HG03139 (cell line): ENCODE results near the gene IMP4.

ENCODE experiments used
- ATAC-seq: cut with Tn5 transposase; IDR thresholded peaks from one replicate; pipeline ENCODE4 v1.9.1; 2021; ENCODE audit not compliant: unreplicated experiment

IMP4 gene

DNA sequence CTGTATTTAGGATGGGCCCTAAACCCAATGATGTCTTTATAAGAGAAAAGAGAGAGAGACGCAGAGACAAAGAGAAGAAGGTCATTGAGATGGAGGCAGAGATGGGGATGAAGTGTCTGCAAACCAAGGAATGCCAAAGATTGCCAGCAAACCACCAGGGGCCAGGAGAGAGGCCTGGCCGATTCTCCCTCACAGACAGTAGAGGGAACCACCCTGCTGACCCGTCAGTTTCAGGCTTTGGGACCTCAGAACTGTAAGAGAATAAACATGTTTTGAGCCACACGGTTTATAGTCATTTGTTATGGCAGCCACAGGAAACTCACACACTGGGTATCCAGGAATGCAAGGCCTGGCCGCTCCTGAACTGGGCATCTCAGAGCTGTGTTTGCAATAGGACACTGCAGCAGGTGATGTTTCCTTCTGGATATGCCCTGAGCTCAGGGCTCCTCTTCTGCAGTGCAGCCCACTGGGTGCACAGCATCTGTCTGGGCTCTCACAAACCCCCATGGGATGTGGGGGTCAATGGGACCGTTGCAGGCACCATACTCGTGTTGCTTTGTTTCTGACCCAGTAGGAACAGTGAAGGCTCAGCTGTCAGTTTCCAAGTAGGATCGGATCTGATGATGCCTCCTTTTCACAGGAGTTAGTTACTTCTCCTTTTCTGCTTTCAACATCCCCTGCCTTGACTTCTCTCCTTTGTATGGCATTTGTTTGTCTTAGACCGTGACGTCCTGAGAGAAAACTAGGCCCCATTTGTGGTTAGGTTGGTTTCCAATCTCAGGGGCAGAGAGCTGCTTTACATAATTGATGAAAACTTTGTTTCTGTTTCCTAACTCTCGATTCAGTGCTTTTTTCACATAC lies 34.0 kb downstream of the IMP4 start:
- ATAC-seq, result peak; percentile 42

DNA sequence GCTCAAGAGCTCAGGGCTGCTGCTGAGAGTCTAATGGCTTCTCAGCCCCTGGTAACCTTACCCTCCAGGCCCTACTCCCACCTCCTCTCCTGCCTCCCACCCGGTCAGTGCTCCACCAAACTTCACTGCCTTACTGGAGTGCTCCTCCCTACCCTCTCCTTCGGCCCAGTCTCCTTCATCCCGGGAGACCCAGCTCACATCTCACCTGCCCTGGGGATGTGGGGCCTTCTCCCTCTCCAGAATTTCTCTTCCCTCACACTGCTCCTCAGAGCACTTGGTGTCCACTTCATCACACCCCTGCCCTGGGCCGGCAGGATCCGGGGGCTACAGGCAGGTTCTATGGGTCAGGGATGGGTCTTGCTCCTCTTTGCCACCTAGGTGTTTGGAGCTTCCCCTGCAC lies 34.8 kb downstream of the IMP4 start:
- no peak for ATAC-seq

DNA sequence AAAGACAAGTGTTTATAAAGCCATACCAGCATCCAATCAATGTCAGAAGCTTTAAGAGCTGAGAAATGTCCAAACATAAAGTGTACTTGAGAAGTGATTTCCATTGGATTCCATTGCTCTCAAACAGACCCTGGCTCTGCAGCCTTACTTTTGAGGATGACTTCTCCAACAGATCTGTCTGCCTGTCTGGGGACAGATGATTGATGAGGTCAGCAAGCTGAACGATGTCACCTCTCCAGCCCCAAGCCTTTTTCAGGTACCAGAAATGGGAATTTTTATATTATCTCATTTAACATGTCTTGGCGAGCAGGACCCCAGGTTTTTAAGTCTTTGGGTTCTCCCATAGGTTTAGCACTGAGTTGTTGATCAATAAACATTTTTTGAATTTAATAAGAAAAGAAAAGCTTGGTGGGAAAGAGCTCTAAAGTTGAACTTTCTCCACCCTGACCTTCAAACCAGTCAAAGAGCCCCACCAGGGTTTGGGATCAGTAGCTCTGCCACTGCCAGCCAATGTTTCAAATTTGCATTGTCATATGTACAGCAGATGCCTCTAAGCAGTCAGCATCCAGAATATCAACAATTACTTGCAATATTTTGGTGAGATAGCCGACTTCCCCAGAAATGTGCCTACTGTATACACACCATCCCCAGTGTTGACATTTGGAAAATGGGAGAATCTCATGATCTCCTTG lies 35.7 kb downstream of the IMP4 start:
- ATAC-seq, result no peak

DNA sequence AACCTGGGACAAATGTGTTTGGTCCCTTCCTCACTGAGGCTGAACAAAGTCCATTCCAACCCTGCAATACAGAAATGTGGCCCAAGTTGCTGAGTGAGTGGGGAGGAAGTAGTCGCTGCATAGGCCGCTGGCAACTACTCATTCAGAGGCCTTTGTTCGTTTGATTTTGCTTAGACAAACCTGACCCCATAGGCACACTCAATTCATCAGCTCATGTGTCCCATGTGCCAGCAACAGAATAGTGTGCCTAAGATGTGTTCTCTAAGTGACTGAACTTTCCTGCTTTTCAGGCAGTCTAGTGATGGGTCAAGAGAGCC lies 36.2 kb downstream of the IMP4 start:
- no peak for ATAC-seq

DNA sequence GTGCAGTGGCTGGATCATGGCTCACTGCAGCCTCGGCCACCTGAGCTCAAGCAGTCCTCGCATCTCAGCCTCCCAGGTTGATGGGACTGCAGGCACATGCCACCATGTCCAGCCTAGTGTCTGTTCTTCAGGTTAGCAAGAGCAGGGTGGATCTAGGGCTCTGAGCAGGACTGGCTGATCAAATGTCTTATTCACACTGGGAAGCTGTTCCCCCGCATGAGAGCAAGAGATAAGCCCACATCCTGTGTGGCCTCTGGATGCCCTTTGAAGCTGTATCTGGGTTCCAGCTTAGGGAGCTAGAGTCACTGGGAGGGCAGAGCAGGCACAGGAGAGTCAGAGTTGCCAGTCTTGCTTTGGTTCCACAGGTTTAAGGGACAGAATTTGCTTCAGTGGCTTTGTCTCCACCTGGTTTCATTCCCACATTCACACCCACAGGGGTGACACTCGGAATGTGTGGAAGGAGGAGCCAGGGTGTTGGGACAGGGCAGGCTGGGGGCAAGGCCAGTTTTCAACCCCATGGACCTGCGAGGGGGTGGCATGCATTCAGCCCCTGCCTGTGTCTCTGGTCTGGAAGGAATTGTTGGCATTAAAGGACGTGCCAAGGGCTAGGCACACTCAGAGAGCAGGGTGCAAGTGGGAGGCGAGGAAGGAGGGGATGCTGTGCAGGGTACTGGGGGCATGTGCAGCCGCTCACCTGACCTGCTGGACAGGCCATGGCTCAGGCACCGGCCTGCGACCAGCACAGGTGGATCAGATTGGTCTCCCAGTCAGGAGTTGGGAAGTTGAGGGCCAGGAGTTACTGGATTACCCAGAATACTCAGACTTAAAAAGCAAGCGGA lies 37.6 kb downstream of the IMP4 start:
- ATAC-seq, result no peak

DNA sequence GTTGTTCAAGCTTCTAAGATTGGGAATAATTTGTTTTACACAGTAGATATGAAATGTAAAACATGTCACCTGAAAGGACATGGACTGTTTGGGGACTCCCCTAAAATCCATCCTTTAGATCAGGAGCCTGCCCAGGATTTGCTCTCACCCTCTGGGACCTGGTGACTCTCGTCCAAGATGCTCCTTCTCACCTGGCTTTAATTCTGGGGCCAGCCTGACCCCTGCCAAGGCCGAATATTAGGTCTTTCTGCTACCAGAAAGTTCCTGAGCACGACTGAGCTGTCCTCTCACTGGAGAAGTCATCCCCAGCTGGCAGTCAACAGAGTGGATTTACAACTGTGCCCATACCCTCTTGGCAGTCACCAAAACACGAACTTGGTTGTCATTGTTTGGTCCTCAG lies 38.4 kb downstream of the IMP4 start:
- ATAC-seq, result no peak

DNA sequence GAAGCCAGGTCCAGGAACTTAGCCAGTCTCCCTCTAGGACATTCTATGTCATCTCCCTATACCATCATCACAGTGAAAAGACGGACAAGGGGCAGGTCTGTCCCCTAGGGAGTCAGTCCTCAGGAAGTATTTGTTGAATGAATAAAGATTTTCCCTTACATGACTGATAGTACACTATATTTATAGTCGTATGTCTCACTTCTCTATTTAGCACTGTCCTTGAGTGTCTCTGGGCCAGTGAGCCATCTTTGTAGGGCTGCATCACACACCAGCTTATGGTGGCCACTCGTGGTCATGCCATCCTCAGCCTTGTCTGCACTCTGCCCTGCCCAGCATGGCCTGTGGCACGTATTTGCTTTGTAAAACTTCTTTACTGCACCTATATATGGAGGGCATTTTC lies 38.9 kb downstream of the IMP4 start:
- no peak for ATAC-seq

DNA sequence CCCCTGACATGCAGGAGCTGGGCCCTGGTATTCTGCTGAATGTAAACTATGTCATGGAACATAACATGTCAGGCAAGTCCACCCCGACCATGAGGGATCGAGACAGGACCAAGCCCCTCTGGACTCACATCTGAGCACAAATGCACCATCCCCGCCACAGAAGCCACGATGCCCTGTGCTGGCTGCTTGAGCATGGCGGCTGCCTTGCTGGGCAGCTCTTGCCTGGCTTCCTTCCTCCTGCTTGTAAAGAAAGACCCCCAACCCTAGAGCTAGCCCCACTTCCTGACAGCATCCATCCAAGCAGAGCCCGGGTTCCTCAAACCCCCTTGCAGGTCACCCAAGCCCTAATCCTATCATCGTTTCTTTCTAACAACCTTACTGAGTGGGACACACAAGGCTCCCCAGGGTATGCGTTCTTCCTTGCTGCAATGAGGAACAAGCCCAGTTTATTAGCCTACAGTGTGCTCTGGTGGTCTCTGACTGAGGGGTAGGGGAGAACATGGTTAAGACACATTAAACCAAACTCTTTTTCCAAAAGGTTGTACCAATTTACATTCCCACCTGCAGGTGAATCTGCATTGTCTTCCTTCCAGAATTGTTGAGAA lies 39.7 kb downstream of the IMP4 start:
- ATAC-seq, result no peak

DNA sequence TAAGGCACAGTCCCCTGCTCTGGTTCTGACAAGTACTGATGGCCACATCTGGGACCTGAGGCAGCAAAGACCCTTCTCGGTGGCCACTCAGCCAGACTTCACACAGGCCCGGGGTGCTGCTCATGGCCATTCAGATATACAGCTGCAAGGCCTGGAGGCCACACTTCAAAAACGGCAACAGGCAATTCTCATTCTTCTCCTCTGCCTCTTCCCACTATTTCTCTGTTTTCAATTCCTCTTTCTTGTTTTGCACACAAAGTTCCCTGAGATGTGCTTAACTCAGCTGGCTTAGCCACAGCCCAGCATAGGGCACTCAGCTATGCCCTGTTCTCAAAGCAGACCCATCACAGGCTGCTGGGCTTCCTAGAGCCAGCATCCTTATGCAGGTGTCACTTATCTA lies 43.0 kb downstream of the IMP4 start:
- no peak for ATAC-seq

DNA sequence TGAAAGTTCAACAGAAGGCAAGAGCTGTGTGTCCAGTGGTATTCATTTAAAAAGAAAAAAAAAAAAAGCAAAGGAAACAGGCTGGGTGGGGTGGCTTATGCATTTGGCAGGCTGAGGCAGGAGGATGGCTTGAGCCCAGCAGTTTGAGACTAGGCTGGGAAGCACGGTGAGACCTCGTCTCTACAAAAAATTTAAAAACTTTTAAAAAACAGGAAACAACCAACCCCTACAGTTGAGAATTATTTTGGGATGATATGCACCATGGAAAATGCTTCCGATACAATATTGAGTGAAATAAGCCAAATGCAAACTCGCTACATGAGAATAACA lies 44.3 kb downstream of the IMP4 start:
- ATAC-seq, result no peak

DNA sequence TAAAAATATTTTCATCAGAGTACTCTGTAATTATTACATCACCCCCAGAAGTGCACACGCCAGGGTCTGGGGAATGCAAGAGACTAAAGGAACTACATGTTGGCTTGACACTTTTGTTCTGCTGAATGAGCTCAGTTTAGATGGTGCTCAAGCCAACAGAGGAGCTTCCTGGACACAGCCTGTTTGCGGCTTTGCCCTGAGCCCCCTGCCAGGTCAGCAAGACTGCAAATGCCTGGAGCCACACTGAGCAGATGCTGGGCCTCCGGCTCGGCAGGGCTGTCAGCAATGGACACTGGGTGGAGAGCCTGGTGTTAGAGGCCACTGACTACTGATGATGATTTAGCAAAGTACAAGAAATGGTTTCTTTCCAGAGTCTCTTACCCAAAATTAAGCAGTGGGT lies 45.1 kb downstream of the IMP4 start:
- no peak for ATAC-seq

DNA sequence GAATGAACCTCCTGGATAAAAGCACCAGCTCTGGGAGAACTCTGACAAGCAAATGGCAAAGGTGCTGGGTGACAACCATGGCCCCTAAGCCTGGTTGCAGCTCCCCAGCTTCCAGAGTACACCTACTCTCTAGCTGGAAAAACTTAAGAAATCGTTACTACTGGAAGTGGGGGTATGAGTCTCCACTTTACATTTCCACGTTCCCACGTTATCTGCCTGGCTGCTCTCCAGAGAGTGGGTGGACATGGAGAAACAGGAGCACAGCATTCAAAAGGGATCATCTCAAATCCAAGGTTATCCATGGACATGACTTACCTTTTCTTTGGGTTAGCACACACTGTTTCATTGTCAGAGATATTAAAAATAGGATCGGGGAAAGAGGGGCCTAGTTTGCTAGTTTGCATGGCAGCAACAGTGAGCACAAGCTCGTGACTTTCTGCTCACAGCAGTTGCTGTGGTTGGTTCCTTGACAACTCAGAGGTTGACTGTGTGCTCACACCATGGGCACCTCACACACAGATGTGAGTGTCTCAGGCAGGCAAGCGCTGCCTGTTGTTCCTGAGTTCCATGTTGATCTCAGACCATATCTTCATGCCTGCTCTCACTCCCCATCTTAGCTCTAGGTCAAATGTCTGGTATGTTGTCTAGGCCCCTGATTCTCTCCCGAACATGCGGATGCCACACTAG lies 45.7 kb downstream of the IMP4 start:
- ATAC-seq, result no peak

DNA sequence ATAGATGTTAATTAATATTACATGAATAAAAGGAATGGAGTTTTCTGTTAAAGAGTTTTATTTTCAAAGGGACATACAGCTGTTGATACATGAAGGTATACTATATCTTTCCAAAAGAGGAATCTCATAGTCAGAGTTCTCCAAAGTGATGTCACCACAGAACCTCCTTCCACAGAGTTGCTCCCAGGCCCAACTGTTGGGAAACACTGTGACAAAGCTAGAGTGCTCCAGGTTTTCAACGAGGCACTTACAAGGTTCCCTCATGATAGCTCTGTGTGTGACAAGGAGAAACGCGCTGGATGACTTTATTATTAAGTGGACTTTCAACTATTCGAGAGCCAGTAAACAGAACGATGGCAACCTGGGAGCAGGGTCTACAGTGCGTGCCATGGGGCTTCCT lies 46.7 kb downstream of the IMP4 start:
- no peak for ATAC-seq

DNA sequence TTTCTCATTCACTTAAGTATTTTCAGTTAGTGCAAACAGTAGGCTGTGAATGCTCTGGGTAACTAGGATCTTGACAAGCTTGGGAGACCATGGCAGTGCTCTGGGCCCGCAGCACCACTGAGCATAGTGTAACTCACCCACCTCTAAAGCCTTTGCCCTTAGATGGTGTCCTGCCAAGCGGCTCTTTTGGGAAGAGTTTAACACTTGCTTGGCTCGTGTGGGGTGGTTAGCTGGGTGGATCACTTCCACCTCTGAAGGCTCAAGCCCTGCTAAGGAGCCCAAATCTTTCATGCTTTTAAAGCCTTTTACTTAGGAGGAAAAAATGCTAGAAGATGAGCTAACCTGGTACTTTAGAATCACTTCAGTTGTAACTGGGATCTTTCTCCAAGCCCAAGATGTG lies 47.1 kb downstream of the IMP4 start:
- ATAC-seq, result no peak

DNA sequence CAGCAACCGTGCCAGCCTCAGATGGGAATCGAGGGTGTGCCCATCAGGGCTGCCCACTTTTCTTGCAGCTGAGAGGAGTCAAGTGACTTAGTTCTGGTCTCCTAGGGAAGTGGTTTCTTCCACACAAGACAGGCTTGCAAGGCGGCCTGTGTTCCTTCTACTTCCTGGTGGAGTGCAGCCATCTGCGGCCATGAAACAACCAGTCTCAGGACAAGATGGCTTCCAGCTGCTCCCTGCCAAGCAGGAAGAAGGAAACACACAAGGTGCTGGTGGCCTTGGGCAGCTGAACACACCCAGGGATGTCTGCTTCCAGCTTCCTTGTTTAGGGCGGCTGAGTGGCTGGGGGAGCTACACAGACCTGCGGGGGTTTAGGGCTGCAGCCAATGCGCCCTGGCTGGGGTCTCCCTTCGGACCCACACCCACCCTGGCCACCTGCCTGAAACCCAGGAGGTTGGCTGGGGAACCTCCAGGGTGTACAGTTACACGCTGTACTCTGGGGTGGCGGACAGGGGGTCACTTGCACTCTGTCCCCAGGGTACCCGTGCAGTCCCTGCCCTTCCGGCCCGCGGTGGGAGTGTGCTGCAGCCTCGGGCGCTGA lies 47.9 kb downstream of the IMP4 start:
- ATAC-seq, result no peak

DNA sequence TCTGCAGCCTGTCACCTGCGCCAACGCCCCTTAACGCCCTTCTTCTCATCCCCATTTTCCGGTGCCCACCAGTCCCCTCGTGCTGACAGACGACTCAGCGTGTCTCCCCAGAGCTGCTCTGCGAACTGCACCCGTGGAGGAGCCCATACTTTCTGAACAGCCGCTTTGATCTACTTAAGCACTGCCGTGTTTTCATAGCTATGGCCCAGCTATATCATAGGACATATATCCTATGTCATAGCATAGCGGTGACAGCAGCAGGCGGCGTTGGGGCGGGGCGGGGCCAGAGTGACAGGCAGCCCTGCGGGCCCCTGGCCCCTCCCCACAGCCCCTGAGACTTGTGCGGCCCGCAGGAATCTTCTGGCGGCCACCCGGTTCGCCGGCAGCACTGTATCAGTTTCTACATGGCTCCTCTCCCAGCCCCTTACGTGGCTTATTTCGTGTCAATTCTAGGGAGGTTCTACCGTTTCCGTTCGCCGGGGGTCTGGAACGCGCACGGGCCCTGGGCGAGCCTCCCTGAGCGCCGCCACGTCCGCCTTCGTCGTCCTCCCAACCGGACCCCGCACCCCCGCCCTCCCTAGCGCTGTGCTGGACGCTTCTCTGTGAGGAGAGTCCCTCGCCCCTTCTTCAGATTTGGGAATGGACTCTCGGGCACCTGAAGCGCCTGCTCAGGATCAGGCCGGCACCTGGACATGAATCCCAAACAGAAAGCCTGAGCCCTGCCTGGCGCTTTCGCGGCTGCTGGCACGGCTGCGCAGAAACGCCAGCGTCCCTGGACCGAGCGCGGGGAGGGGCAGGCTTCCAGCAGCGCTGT lies 48.6 kb downstream of the IMP4 start:
- ATAC-seq, result peak; percentile 79

DNA sequence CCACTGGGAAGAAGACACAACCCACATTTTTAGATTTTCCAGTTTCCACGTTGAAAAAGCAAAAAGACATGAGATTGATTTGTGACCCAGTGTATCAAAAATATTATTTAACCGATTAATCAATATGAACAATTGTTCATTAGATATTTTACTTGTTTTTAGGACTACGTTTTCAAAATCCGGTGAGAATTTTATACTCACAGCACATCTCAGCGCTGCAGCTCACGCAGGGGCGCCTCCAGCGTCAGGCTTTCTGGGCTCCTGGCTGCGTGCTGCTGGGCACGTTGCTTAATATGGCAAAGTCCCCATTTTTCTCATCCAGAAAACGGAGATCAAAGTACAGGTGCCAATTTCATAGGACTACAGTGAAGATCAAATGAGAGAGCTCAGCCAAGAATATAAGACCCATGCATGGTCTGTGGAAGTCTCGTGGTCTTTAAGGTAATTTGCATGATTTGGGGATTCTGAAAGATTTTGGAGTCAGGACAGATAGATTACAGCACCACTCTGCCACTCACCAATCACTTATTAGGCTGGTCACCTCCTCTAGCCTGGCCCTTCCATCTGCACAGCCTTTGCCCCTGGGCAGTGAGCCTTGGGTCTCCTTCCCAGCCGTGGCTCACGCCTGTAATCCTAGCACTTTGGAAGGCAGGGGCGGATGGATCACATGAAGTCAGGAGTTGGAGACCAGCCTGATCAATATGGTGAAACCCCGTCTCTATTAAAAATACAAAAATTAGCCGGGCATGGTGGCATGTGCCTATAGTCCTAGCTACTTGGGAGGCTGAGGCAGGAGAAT lies 49.4 kb downstream of the IMP4 start:
- ATAC-seq, result no peak

DNA sequence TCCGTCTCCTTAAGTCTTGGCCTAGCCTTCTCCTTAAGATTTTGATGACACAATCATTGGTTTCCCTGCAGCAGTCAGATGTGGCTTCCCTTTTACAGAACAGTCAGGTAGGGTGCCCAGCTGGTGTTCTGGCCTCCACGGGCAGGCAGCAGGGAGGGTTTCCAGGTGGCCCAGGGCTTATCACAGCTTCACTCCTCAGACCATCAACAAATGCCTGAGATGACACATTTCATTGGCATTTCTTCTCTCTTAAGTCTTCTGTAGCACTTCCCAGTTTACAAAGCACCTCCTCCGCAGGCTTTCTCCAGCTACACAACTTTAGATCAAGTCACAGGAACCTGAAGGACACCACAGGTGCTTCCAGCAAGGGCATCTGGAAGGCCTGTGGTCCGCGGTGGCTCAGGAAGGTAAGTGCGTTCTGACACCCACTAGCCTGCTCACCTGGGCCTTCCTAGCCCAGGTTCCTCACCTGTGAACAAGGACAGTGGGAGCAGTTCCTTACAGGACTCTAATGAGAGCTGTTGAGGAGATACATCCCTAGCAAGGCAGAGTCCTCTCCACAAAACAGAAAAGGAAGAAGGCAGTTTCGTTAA lies 50.7 kb downstream of the IMP4 start:
- no peak for ATAC-seq
